ENCODE data around the gene IL5RA. TPM values are rescaled to one million over a fixed set of nuclear protein-coding genes. Genes with fewer than 3 reads are reported as not detected.

The IL5RA gene
- total and polyA plus RNA-seq, 4 donors, result 4.3 to 9.4 (median 6.9) TPM

DNA sequence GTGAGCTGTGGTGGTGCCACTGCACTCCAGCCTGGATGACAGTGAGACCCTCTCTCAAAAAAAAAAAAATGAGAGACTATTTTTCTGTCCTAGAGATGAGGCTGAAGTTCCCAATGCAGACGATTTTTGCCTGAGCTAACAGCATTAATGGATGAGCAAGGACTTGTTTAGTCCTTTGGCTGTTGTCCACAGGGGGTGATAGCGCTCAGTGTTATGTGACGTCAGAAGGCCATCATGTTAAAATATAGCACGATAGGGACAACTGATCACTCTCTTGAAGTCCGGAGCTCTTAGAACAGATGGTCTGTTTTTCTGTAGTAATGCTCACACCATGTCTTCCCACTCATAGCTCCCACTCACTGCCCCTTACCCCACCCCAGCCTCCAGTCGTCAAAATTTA lies 23.3 kb upstream of the IL5RA start:
- Histone ChIP-seq H3K9me3 (ENCODE audit: control insufficient read depth, insufficient read depth, low read length) (no peaks in the 10 kb centered on the region), H3K4me3 (ENCODE audit: low read depth, low read length) (no peak overlapping the region), H3K4me1 (ENCODE audit: control insufficient read depth, insufficient read depth, low read length) (no peaks in the 10 kb centered on the region), H3K27me3 (ENCODE audit: control insufficient read depth, insufficient read depth, low read length) (no peaks in the 10 kb centered on the region), H3K36me3 (ENCODE audit: control insufficient read depth, insufficient read depth, low read length) (peaks cover 10% of the 10 kb centered on the region), H3K27ac (ENCODE audit: low read depth, low read length) (no peak overlapping the region)
- DNase-seq (ENCODE audit: low read depth in 4 of 6, low spot score in 6 of 6), result peak in 1 of 6 donors; percentile 63
- WGBS (ENCODE audit: insufficient coverage), result 74% methylated on average over 4 of the region's 6 CpGs

DNA sequence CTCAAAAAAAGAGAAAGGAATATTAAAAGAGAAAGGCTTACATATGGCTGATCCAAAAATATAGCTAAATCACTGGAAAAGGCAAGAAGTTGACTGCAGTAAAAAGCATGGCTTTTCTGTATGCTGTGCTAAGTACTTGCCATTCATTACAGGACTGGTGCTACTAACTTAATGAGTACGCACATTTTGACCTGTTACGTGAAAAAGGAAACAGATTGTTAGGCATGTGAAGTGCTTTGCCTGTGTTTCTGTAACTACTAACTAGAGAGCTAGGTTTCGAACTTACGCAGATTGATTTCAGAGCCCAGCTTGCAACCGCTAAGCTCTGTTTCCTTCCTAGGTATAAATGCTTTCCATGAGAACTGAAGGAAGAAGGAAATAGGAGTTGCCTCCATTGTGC lies 19.4 kb upstream of the IL5RA start:
- Histone ChIP-seq H3K36me3 (ENCODE audit: control insufficient read depth, insufficient read depth, low read length) (peaks cover 10% of the 10 kb centered on the region), H3K4me3 (ENCODE audit: low read depth, low read length) (no peak overlapping the region), H3K4me1 (ENCODE audit: control insufficient read depth, insufficient read depth, low read length) (peaks cover 17% of the 10 kb centered on the region), H3K9me3 (ENCODE audit: control insufficient read depth, insufficient read depth, low read length) (no peaks in the 10 kb centered on the region), H3K27me3 (ENCODE audit: control insufficient read depth, insufficient read depth, low read length) (no peaks in the 10 kb centered on the region), H3K27ac (ENCODE audit: low read depth, low read length) (no peak overlapping the region)
- no peak for DNase-seq (ENCODE audit: low read depth in 4 of 6, low spot score in 6 of 6)
- WGBS (ENCODE audit: insufficient coverage), result 80% methylated on average over 5 of the region's 5 CpGs

DNA sequence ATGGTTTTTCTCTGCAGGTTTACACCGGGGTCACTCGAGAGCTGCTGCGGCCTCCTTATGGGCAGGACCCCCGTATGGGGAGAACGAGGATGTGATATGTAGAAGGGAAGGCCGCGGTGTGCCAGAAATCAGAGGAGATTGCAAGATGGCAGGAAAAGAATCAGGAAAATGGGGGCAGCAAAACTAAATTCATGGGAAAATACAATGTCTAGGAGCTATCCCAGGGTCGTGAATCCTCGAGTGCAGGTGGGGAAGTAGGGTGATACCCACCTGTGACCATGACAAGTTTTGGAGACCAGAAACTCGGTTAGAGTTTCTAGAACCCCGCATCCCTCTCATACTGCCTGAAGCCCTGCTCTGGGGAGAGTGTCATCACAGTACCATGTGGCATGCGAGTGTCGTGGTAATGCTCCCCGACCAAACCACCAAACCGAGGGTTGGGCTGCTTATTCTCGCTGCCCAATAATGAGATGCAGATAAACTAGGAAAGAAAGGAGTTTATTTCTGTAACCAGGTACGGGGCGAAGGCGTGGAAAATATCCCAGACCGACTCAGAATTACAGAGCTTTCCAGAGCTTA lies 17.3 kb upstream of the IL5RA start:
- peak overlapping the region; percentile 98 for H3K4me3 ChIP-seq (ENCODE audit: low read depth, low read length)
- whole genome bisulfite sequencing (ENCODE audit: insufficient coverage), result 33% methylated on average over 14 of the region's 20 CpGs
- H3K9me3 ChIP-seq (ENCODE audit: control insufficient read depth, insufficient read depth, low read length), result no peaks in the 10 kb centered on the region
- peaks cover 17% of the 10 kb centered on the region for H3K4me1 ChIP-seq (ENCODE audit: control insufficient read depth, insufficient read depth, low read length)
- peak overlapping the region; percentile 86 for H3K27ac ChIP-seq (ENCODE audit: low read depth, low read length)
- H3K36me3 ChIP-seq (ENCODE audit: control insufficient read depth, insufficient read depth, low read length), result peaks cover 10% of the 10 kb centered on the region
- H3K27me3 ChIP-seq (ENCODE audit: control insufficient read depth, insufficient read depth, low read length), result no peaks in the 10 kb centered on the region
- no peak for DNase-seq (ENCODE audit: low read depth in 4 of 6, low spot score in 6 of 6)

DNA sequence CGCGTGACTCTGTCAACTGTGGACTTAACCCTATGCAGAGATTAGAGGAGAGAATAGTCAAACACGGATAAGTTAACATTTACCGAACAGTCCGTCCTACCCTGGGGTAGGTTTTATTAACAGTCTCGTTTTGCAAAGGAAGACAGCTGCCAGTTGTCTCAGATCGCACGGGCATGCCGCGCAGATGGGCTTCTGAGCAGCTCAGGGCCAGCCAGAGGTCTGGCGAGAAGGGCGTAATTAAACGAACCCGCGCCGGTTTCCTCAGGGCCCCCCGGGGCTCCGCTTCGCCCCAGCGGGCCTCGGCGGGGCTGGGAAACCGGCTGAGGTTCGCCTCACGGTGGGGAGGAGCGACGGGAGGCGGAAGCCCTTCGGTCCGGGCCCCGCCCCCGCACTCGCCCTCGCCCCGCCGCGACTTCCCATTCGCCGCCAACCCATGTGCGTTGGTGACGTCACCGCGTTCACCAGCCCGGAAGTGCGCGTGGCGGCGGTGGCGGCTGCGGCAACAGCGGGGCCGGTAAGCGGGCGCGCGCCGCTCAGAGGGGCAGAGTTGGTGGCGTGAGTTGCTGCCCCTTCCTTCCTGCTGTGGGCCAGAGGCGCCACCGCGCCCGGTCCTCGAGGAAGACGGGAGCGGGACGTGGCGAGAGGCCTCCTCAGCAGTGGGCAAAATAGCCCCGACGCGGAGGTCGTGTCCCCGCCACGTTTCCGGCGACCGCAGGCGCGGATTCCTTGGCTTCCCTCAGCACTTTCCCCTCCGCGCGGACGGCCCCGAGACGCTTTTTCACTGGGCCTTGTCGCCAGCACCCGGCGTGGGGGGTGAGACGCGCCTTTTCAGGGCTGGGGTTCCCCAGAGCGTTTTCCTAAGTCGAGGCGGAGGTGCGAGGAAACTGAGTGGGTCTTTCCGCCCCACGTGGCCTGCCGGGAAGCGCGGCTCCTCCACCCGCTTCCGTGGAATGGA lies 16.6 kb upstream of the IL5RA start, which contains the start of gene TRNT1:
Gene TRNT1, plus strand, starts transcription at position 464 of the 955 bp plus-strand sequence. CDS start 2,101 bp downstream, outside the sequence.
- no peaks in the 10 kb centered on the region for H3K9me3 ChIP-seq (ENCODE audit: control insufficient read depth, insufficient read depth, low read length)
- peaks cover 10% of the 10 kb centered on the region for H3K36me3 ChIP-seq (ENCODE audit: control insufficient read depth, insufficient read depth, low read length)
- H3K4me3 ChIP-seq (ENCODE audit: low read depth, low read length), result peak within 1 kb of the TSS; percentile 98
- no peaks in the 10 kb centered on the region for H3K27me3 ChIP-seq (ENCODE audit: control insufficient read depth, insufficient read depth, low read length)
- under 1% methylated on average over 100 of the region's 100 CpGs for WGBS (ENCODE audit: insufficient coverage)
- DNase-seq (ENCODE audit: low read depth in 4 of 6, low spot score in 6 of 6), result peak; percentile 81 to 98 (median 92)
- H3K27ac ChIP-seq (ENCODE audit: low read depth, low read length), result peak within 1 kb of the TSS; percentile 93
- peaks cover 17% of the 10 kb centered on the region for H3K4me1 ChIP-seq (ENCODE audit: control insufficient read depth, insufficient read depth, low read length)

DNA sequence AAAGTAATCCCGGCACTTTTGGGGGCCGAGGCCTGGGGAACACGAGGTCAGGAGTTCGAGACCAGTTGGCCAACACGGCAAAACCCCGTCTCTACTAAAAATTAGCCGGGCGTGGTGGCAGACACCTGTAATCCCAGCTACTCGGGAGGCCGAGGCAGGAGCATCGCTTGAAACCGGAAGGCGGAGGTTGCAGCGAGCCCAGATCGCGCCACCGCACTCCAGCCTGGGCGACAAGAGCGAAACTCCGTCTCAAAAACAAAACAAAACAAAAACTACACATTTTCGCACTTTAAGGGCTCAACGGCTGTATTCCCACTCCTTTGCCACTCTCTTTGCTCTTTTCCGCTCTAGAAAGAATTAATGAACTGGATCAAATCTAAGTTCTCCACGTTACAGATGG lies 15.8 kb upstream of the IL5RA start:
- Histone ChIP-seq H3K27ac (ENCODE audit: low read depth, low read length) (peak overlapping the region; percentile 93), H3K27me3 (ENCODE audit: control insufficient read depth, insufficient read depth, low read length) (no peaks in the 10 kb centered on the region), H3K9me3 (ENCODE audit: control insufficient read depth, insufficient read depth, low read length) (no peaks in the 10 kb centered on the region), H3K4me1 (ENCODE audit: control insufficient read depth, insufficient read depth, low read length) (peaks cover 17% of the 10 kb centered on the region), H3K36me3 (ENCODE audit: control insufficient read depth, insufficient read depth, low read length) (peaks cover 9% of the 10 kb centered on the region), H3K4me3 (ENCODE audit: low read depth, low read length) (peak overlapping the region; percentile 98)
- no peak for DNase-seq (ENCODE audit: low read depth in 4 of 6, low spot score in 6 of 6)
- WGBS (ENCODE audit: insufficient coverage), result 90% methylated on average over 23 of the region's 24 CpGs

DNA sequence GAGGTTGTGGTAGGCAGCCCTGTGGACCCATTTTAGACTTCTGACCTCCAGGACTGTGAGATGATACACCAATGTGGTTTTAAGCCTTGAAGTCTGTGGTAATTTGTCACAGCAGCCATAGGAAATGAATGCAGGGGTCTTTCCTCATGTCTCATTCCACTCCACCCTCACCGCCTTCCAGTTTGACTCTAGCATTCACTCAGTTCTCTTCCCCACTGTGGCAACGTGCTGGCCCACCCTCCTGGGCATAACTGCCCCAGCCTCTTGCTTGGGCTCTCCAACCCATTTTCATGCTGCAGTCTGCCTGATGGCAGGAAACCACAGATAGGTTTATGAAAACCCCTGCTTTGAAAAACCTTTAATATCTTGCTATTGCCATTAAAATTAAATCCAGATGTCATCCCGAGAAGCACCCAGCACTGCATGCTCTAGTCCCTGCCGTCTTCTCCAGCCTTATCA lies 9.2 kb upstream of the IL5RA start:
- no peak overlapping the region for H3K27ac ChIP-seq (ENCODE audit: low read depth, low read length)
- WGBS (ENCODE audit: insufficient coverage), result 81% methylated on average over 2 of the region's 4 CpGs
- no peak overlapping the region for H3K4me3 ChIP-seq (ENCODE audit: low read depth, low read length)
- DNase-seq (ENCODE audit: low read depth in 4 of 6, low spot score in 6 of 6), result no peak
- H3K4me1 ChIP-seq (ENCODE audit: control insufficient read depth, insufficient read depth, low read length), result no peaks in the 10 kb centered on the region
- no peaks in the 10 kb centered on the region for H3K27me3 ChIP-seq (ENCODE audit: control insufficient read depth, insufficient read depth, low read length)
- H3K36me3 ChIP-seq (ENCODE audit: control insufficient read depth, insufficient read depth, low read length), result no peaks in the 10 kb centered on the region
- H3K9me3 ChIP-seq (ENCODE audit: control insufficient read depth, insufficient read depth, low read length), result no peaks in the 10 kb centered on the region

DNA sequence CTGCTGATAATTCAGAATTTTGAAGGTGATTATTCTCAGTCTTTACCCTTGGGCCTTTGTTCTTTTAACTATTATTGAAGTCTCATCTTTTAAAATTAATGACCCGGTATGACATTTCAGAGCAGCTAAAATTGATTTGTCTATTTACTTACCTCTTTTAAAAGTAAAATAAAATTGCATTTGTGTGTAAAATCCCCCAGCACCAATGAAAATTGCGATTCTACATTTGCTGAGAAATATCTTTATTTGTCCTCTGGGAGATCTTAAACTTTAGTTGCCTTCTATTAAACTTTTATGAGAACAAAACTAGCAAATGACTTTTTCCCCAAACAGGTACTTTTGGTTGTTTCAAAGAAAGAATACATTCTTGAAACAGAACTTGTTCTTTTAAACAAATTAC lies 7.5 kb upstream of the IL5RA start:
- H3K27me3 ChIP-seq (ENCODE audit: control insufficient read depth, insufficient read depth, low read length), result no peaks in the 10 kb centered on the region
- H3K36me3 ChIP-seq (ENCODE audit: control insufficient read depth, insufficient read depth, low read length), result no peaks in the 10 kb centered on the region
- no peaks in the 10 kb centered on the region for H3K9me3 ChIP-seq (ENCODE audit: control insufficient read depth, insufficient read depth, low read length)
- no CpG with 5 or more reads among the region's 2 CpGs for WGBS (ENCODE audit: insufficient coverage)
- H3K27ac ChIP-seq (ENCODE audit: low read depth, low read length), result no peak overlapping the region
- H3K4me1 ChIP-seq (ENCODE audit: control insufficient read depth, insufficient read depth, low read length), result no peaks in the 10 kb centered on the region
- peak in 1 of 6 donors; percentile 67 for DNase-seq (ENCODE audit: low read depth in 4 of 6, low spot score in 6 of 6)
- no peak overlapping the region for H3K4me3 ChIP-seq (ENCODE audit: low read depth, low read length)

DNA sequence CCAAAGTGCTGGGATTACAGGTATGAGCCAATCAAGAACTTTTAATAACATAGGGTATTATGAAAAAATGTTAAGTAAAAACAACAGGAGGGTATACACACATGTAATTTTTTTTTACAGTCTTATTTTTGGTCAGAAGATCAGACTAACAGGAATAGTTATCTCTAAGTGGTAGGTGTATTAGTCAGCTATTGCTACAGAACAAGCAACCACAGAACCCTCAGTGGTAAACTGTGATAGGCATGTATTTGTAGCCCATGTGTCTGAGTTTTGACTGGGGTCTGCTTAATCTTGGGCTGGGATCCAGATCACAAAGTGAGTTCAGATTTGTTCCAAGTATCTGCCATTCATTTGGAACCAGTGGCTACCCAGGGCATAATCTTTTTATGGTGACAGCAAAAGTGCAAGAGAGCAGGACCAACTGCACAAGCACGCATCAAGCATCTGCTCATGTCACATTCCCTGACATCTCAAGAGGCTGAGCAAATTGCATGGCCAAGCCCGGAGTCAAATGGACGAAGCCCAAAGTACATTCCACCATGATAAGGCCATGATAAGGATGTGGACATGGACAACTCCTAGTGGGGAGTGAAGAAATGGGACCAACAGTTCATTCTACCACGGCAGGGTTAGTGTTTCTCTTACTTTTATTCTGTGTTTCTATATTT lies 3.0 kb upstream of the IL5RA start:
- Histone ChIP-seq H3K4me1 (ENCODE audit: control insufficient read depth, insufficient read depth, low read length) (no peaks in the 10 kb centered on the region), H3K36me3 (ENCODE audit: control insufficient read depth, insufficient read depth, low read length) (no peaks in the 10 kb centered on the region), H3K27ac (ENCODE audit: low read depth, low read length) (no peak overlapping the region), H3K27me3 (ENCODE audit: control insufficient read depth, insufficient read depth, low read length) (no peaks in the 10 kb centered on the region), H3K4me3 (ENCODE audit: low read depth, low read length) (no peak overlapping the region), H3K9me3 (ENCODE audit: control insufficient read depth, insufficient read depth, low read length) (no peaks in the 10 kb centered on the region)
- no peak for DNase-seq (ENCODE audit: low read depth in 4 of 6, low spot score in 6 of 6)
- 100% methylated on average over 1 of the region's 4 CpGs for WGBS (ENCODE audit: insufficient coverage)

DNA sequence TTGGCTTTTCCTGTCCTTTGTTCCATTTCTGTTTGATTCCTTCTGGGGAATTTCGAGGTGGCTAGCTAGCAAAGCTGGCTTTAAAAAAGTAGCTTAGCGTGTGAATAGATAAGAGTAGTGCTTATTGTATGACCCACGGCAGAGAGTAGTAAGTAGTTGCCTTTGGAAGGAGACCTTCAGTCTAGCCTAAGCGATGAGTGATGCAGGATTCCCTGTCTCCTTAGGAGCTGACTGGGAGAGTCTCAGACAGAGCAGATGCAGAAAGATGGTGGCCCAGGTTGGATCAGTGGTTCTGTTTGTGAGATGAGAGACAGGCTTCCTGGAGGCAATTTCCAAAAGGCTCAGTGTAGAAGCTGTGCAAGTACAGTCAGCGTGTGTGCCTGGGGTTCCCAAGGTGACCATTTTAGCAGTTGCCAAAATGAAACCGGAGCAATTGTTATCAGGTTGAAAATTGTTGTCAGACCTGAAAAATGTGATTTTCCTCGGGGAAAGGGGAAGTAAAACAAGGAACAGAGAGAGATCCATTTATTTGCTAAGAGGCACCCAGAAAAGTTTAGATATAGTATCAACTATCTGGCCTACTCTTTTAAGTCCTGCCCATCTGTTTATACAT lies 681 bp upstream of the IL5RA start:
- no peaks in the 10 kb centered on the region for H3K4me1 ChIP-seq (ENCODE audit: control insufficient read depth, insufficient read depth, low read length)
- DNase-seq (ENCODE audit: low read depth in 4 of 6, low spot score in 6 of 6), result no peak
- H3K36me3 ChIP-seq (ENCODE audit: control insufficient read depth, insufficient read depth, low read length), result no peaks in the 10 kb centered on the region
- no peak overlapping the region for H3K27ac ChIP-seq (ENCODE audit: low read depth, low read length)
- no peak overlapping the region for H3K4me3 ChIP-seq (ENCODE audit: low read depth, low read length)
- no peaks in the 10 kb centered on the region for H3K27me3 ChIP-seq (ENCODE audit: control insufficient read depth, insufficient read depth, low read length)
- WGBS (ENCODE audit: insufficient coverage), result 68% methylated on average over 6 of the region's 7 CpGs
- H3K9me3 ChIP-seq (ENCODE audit: control insufficient read depth, insufficient read depth, low read length), result no peaks in the 10 kb centered on the region

Measured in spinal cord (tissue), 10 donors.